Breast epithelium (tissue), 3 donors: Measurements from ENCODE around the gene CDH4.

Experiments
- CTCF ChIP-seq, 3 donors: fragments of 450-650 bp; IDR thresholded peaks; one replicate each; pipeline ENCODE4 v1.5.1; 2016 to 2017; ENCODE audit warnings: antibody characterized with exemption in 3 of 3, mild to moderate bottlenecking in 3 of 3, moderate library complexity in 3 of 3
- POLR2A ChIP-seq: fragments of 450-650 bp; IDR thresholded peaks from one replicate; pipeline ENCODE4 v1.6.1; 2016; ENCODE audit warnings: antibody characterized with exemption, mild to moderate bottlenecking, moderate library complexity
- POLR2AphosphoS5 ChIP-seq, 3 donors: sonication (generic); formaldehyde crosslinking; IDR thresholded peaks; one replicate each; pipeline ENCODE4 v1.6.1; 2017; ENCODE audit warnings: antibody characterized with exemption in 3 of 3

- TF ChIP-seq CTCF (IDR thresholded peaks at IDR 0.05) (no peak), POLR2AphosphoS5 (IDR thresholded peaks at IDR 0.05) (no peak), POLR2A (no peak)
Measured at GRCh38 chr20:61663521-61664425, 411.7 kb downstream of the CDH4 start.
